ENCODE results near the gene KIF1A.

Gene KIF1A

DNA sequence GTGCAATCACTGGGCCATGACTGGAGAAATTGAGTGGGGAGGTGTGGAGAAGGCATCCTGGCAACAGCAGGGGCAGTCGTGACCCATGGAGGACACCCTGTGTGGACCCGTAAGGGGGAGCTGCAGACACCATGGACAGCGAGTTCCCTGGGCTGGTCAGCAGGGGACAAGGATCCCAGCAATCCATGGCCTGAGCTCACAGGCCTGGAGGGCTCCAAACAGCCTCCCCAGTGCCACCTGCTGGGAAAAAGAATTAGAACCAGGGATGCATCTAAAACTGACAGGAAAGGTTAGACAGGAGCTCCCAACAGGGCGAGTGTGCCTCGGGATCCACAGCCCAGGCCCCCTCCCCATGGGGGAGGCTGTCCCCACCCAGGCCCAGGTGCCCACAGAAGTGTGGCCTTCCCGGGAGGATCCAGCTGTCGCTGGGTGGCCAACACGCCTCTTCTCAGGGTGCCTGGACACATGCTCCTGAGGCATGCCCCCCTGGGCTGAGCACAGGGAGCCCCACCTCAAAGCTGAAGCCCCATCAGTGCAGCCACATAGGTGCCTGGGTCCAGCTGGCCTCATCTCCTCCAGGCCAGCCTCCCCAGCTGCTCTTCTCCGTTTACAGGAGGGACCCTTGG, 20.5 kb upstream of the KIF1A start:
- no peak overlapping the region for H3K4me3 ChIP-seq (ENCODE audit: low read length)
- DNase-seq (ENCODE audit: low read depth), result peak; percentile 57
- TF ChIP-seq, protein P1, sequence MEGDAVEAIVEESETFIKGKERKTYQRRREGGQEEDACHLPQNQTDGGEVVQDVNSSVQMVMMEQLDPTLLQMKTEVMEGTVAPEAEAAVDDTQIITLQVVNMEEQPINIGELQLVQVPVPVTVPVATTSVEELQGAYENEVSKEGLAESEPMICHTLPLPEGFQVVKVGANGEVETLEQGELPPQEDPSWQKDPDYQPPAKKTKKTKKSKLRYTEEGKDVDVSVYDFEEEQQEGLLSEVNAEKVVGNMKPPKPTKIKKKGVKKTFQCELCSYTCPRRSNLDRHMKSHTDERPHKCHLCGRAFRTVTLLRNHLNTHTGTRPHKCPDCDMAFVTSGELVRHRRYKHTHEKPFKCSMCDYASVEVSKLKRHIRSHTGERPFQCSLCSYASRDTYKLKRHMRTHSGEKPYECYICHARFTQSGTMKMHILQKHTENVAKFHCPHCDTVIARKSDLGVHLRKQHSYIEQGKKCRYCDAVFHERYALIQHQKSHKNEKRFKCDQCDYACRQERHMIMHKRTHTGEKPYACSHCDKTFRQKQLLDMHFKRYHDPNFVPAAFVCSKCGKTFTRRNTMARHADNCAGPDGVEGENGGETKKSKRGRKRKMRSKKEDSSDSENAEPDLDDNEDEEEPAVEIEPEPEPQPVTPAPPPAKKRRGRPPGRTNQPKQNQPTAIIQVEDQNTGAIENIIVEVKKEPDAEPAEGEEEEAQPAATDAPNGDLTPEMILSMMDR (conservative IDR thresholded peaks at IDR 0.05; ENCODE audit: low read length), result peak; percentile 72

DNA sequence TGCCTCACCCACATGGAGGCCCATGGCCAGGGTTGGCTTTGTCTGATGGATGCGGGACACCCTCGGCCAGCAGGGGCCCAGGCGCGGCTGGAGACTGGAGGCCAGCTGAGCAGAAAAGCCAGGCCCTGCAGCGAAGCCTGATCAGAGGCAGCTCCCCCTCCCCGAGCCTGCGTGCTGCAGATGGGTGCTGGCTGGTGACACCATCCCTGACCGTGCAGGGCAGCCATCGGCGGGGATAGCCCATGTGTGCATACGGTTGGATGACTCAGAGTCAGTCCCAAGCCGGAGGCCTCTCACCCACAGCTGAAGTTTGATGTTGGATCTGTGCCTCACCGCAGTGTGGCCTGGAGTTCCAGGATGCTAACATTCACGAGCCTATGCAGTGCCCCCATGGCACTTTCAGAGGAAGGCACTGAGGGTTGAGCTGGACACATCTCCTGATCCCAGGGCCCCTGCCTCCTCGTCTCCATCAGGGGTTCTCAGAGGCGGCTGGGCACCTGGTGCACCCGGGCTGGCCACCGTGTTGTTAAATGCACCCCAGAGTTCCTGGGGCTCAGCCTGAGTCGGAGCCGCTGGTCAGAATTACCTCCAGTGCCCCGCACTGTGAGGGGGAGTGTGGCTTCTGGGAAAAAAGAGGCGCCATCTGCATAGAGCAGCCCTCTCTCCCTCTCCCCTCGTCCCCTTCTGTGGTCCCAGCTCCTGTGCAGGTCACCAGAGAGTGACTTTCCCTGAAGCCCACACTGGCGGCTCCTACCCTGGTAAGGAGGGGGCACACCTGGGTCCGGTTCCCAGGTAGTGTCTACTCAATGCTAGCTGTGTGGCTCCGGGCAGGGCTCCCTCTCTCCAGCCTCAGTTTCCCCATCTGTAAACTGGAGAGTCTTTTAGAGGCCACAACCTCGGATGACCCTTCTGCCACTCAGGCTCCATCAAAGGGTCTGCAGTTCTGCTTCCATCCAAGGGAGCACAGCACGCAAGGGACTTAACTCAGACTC, 19.4 kb upstream of the KIF1A start:
- no peak for DNase-seq (ENCODE audit: low read depth)
- TF ChIP-seq, protein P1 (conservative IDR thresholded peaks at IDR 0.05; ENCODE audit: low read length), result no peak
- H3K4me3 ChIP-seq (ENCODE audit: low read length), result no peak overlapping the region

DNA sequence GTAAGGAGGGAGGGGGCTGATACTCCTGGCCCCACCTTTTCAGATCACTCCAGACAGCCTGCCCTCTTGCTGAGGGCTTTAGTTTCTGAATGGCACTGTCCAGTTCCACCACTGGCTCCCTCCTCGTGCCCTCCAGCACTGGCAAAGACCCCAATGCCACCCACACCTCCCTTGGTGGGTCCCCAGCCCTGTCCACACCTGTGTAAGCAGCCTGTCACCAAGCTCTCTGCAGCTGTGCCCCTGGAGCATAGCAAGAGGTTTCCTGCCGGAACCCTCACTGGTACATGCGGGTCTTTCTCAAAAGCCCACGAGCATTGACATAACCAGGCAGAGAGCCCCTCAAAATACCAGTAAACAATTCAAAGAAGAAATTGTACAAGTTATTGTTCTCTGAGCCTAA, 17.6 kb upstream of the KIF1A start:
- H3K4me3 ChIP-seq (ENCODE audit: low read length), result no peak overlapping the region
- no peak for DNase-seq (ENCODE audit: low read depth)
- TF ChIP-seq, protein P1 (conservative IDR thresholded peaks at IDR 0.05; ENCODE audit: low read length), result no peak

DNA sequence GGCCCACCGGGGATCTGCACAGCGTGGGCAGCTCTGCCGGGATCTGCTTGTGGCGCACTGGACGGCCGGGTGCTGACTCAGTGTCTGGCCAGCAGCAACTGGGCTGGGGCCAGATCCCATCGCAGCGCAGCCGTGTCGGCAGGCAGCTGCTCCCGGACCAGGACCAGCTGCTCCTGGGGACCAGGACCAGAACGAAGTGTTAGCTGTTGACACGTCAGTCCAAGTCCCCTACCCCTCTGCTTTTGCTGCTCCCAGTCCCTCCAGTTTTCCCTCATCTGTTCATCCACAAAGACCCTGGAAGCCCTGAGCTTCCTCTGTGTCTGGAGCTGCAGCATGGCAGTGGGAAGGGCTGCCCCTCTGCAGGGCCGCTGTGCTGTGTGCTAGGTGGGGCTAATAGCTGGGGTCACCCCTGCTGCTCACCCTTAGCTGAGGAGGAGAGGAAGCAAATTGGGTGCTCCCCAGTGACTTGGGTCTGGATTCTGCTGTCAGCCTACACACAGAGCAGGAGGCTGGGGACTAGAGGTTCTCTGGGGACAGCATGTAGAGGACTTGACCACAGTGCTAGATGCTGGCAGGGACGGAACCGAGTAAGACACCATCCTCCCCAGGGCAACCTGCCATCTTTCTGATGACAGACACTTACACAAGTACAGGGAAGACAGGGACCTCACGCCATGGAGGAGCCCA, 16.9 kb upstream of the KIF1A start:
- H3K4me3 ChIP-seq (ENCODE audit: low read length), result no peak overlapping the region
- TF ChIP-seq, protein P1 (conservative IDR thresholded peaks at IDR 0.05; ENCODE audit: low read length), result no peak
- DNase-seq (ENCODE audit: low read depth), result peak; percentile 64

DNA sequence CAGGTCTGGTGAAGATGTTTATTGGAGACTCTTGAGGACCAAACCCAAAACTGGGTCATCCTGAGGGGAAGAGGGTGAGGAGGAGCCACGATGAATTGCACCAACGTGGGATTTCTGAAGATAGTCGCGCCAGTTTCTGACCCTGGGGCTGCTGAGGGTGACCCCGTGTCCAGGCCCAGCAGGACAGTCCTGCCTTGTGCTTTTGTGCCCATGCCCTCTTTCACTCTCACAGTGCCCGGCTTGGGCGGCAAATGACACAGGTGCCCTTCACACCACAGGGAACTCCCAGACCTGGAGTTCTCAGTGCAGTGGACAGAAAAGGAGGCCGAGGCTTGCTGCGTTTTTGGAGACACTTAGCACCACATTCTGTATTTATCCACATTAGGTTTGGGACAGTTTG, 15.5 kb upstream of the KIF1A start:
- no peak for DNase-seq (ENCODE audit: low read depth)
- TF ChIP-seq, protein P1 (conservative IDR thresholded peaks at IDR 0.05; ENCODE audit: low read length), result no peak
- H3K4me3 ChIP-seq (ENCODE audit: low read length), result no peak overlapping the region

DNA sequence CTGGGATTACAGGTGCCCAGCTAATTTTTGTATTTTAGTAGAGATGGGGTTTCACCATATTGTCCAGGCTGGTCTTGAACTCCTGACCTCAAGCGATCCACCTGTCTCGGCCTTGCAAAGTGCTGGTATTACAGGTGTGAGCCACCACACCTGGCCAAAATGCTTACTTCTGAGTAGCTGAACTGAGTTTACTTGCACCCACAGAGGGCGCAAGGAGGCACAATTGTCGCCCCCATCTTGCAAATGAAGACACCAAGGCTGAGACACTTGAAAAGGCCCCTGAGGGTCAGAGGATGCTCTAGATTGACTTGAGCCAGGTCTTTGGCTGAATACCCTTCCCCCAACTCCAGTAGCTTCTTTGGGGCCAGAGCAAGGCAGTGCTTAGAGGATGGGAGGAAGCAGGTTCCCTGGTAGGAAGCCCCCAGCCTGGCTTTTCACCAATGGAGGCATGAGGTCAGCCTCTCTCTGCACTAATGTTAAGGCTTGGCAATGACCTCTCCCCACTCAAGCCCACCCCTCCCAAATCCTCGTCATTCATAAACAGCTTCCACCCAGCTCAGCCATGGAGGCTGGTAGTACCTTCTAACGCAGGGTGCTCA, 14.5 kb upstream of the KIF1A start:
- TF ChIP-seq, protein P1 (conservative IDR thresholded peaks at IDR 0.05; ENCODE audit: low read length), result no peak

More for the DNA sequence above, 14.5 kb upstream of the KIF1A start:
- DNase-seq (ENCODE audit: low read depth), result no peak
- no peak overlapping the region for H3K4me3 ChIP-seq (ENCODE audit: low read length)
